SK-N-SH (cell line): ENCODE results near the gene FKBP5.

ENCODE experiments used
- CHD2 ChIP-seq: fragments of 150-350 bp; IDR thresholded peaks from 2 replicates; pipeline ENCODE4 v1.6.1; 2018; ENCODE audit warnings: low read length; ENCODE audit not compliant: partially characterized antibody
- EP300 ChIP-seq, 2 experiments: IDR thresholded peaks; 2 replicates each; pipeline versions ENCODE4 v1.4.0 to v1.6.1; 2012; ENCODE audit warnings: borderline replicate concordance in 1 of 2, low read depth in 1 of 2, low read length in 1 of 2
- EZH2phosphoT487 ChIP-seq: fragments of 200-600 bp; sonication (generic); IDR thresholded peaks from 2 replicates; pipeline ENCODE4 v1.6.1; 2017; ENCODE audit warnings: low read depth, mixed run types, mild to moderate bottlenecking, antibody characterized with exemption, moderate library complexity, borderline replicate concordance
- FOXJ3 ChIP-seq: sonication (generic); formaldehyde crosslinking; IDR thresholded peaks from 2 replicates; pipeline ENCODE4 v1.5.1; 2020; ENCODE audit warnings: mild to moderate bottlenecking, missing genetic modification reagents
- MXI1 ChIP-seq: IDR thresholded peaks from 2 replicates; pipeline ENCODE4 v1.6.1; 2012; ENCODE audit warnings: mild to moderate bottlenecking, low read depth, low read length, improper control_type of control experiment
- NRF1 ChIP-seq: IDR thresholded peaks from 2 replicates; pipeline ENCODE4 v1.6.1; 2012; ENCODE audit warnings: low read depth, mild to moderate bottlenecking, low read length
- POLR2AphosphoS5 ChIP-seq: IDR thresholded peaks from 2 replicates; pipeline ENCODE4 v1.6.1; 2012; ENCODE audit warnings: low read depth, low read length
- RAD21 ChIP-seq: IDR thresholded peaks from 2 replicates; pipeline ENCODE4 v1.6.1; 2012; ENCODE audit warnings: mild to moderate bottlenecking, low read length
- RFX5 ChIP-seq: IDR thresholded peaks from 2 replicates; pipeline ENCODE4 v1.6.1; 2012; ENCODE audit warnings: mild to moderate bottlenecking, improper control_type of control experiment, low read length
- TCF12 ChIP-seq: IDR thresholded peaks from 2 replicates; pipeline ENCODE4 v1.4.0; 2012
- YY1 ChIP-seq: IDR thresholded peaks from 2 replicates; pipeline ENCODE4 v1.4.0; 2012; ENCODE audit warnings: low read depth, mild to moderate bottlenecking
- TF ChIP-seq, protein P1 (sequence below): fragments of 200-600 bp; sonication (generic); IDR thresholded peaks from 2 replicates; pipeline ENCODE4 v1.6.1; 2017; ENCODE audit warnings: antibody characterized with exemption, mild to moderate bottlenecking, moderate library complexity
- TF ChIP-seq, protein P2 (sequence below): IDR thresholded peaks from 2 replicates; pipeline ENCODE4 v1.6.1; 2012; ENCODE audit warnings: mild to moderate bottlenecking, low read depth, low read length, moderate library complexity
- TF ChIP-seq, protein P3 (sequence below): IDR thresholded peaks from 2 replicates; pipeline ENCODE4 v1.4.0; 2012; ENCODE audit warnings: low read depth

DNA sequence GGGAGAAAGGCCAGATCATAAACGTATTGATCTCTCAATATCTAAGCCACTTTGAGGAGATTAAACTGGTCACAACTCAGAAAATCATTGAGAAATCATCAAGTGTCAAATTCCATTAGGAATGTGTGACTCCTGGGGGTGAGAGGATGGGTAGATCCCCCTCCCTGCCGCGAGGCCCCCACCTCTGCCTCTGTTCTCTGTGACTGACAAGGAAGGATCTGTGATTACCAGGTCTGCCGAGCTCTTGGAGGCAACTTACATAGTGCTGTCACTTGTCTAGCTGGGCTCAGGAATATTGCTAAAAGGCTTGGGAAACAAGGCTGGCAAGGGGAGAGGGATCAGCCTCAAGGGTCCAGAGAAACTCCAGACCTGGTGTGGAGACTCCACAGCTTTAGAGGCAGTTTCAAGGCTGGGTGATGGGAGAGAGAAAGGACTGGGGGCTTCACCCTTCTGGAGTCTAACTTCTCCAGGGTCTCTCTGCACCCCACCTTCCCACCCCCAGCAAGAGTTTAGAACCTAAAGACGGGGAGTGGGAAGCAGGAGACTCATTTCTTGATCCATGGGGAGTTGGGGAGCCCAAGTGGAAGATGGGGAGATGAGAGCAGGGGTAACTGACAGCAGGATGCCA, 36.5 kb upstream of the FKBP5 start:
- TF ChIP-seq, protein P1, sequence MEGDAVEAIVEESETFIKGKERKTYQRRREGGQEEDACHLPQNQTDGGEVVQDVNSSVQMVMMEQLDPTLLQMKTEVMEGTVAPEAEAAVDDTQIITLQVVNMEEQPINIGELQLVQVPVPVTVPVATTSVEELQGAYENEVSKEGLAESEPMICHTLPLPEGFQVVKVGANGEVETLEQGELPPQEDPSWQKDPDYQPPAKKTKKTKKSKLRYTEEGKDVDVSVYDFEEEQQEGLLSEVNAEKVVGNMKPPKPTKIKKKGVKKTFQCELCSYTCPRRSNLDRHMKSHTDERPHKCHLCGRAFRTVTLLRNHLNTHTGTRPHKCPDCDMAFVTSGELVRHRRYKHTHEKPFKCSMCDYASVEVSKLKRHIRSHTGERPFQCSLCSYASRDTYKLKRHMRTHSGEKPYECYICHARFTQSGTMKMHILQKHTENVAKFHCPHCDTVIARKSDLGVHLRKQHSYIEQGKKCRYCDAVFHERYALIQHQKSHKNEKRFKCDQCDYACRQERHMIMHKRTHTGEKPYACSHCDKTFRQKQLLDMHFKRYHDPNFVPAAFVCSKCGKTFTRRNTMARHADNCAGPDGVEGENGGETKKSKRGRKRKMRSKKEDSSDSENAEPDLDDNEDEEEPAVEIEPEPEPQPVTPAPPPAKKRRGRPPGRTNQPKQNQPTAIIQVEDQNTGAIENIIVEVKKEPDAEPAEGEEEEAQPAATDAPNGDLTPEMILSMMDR, result no peak
- no peak for TF ChIP-seq YY1
- TF ChIP-seq, protein P2, sequence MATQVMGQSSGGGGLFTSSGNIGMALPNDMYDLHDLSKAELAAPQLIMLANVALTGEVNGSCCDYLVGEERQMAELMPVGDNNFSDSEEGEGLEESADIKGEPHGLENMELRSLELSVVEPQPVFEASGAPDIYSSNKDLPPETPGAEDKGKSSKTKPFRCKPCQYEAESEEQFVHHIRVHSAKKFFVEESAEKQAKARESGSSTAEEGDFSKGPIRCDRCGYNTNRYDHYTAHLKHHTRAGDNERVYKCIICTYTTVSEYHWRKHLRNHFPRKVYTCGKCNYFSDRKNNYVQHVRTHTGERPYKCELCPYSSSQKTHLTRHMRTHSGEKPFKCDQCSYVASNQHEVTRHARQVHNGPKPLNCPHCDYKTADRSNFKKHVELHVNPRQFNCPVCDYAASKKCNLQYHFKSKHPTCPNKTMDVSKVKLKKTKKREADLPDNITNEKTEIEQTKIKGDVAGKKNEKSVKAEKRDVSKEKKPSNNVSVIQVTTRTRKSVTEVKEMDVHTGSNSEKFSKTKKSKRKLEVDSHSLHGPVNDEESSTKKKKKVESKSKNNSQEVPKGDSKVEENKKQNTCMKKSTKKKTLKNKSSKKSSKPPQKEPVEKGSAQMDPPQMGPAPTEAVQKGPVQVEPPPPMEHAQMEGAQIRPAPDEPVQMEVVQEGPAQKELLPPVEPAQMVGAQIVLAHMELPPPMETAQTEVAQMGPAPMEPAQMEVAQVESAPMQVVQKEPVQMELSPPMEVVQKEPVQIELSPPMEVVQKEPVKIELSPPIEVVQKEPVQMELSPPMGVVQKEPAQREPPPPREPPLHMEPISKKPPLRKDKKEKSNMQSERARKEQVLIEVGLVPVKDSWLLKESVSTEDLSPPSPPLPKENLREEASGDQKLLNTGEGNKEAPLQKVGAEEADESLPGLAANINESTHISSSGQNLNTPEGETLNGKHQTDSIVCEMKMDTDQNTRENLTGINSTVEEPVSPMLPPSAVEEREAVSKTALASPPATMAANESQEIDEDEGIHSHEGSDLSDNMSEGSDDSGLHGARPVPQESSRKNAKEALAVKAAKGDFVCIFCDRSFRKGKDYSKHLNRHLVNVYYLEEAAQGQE, result no peak
- TF ChIP-seq POLR2AphosphoS5, result no peak
- TF ChIP-seq CHD2, result no peak
- TF ChIP-seq, protein P3, sequence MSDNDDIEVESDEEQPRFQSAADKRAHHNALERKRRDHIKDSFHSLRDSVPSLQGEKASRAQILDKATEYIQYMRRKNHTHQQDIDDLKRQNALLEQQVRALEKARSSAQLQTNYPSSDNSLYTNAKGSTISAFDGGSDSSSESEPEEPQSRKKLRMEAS, result no peak
- no peak for TF ChIP-seq EZH2phosphoT487
- no peak for TF ChIP-seq EP300 (IDR thresholded peaks at IDR 0.05; ENCODE audit: borderline replicate concordance in 1 of 2, low read depth in 1 of 2, low read length in 1 of 2)
- TF ChIP-seq FOXJ3 (CRISPR knock-in tag), result no peak
- no peak for TF ChIP-seq TCF12
- no peak for TF ChIP-seq MXI1
- TF ChIP-seq NRF1, result no peak
- TF ChIP-seq RAD21, result no peak
- TF ChIP-seq RFX5, result no peak
